Muscle layer of colon (tissue), 2 donors: Measurements from ENCODE around the gene ASXL1.
A peak's percentile ranks its signal among the peaks of the same experiment; 100 is the strongest.
"Not testable (repeated sequence)": the region's sequence is repeated elsewhere in the genome, so short reads cannot be mapped to it uniquely, and the experiment has no call there.

ENCODE experiments used
- H3K27ac ChIP-seq: one replicate; pipeline ENCODE4 v1.7.0; 2013; ENCODE audit warnings: low read depth, mild to moderate bottlenecking, low read length, moderate library complexity
- H3K27me3 ChIP-seq, 2 donors: one replicate each; pipeline ENCODE4 v1.7.0; 2013; ENCODE audit warnings: low read length in 2 of 2, mild to moderate bottlenecking in 2 of 2; ENCODE audit not compliant: insufficient read depth in 2 of 2, control insufficient read depth in 1 of 2
- H3K36me3 ChIP-seq: one replicate; pipeline ENCODE4 v1.7.0; 2013; ENCODE audit warnings: mild to moderate bottlenecking, low read length; ENCODE audit not compliant: insufficient read depth
- H3K4me1 ChIP-seq: one replicate; pipeline ENCODE4 v1.7.0; 2013; ENCODE audit warnings: mild to moderate bottlenecking, low read length; ENCODE audit not compliant: insufficient read depth
- H3K4me3 ChIP-seq, 2 donors: one replicate each; pipeline ENCODE4 v1.7.0; 2013; ENCODE audit warnings: low read length in 2 of 2, low read depth in 1 of 2, mild to moderate bottlenecking in 1 of 2, moderate library complexity in 1 of 2
- H3K9ac ChIP-seq: one replicate; pipeline ENCODE4 v1.7.0; 2013; ENCODE audit warnings: low read length
- H3K9me3 ChIP-seq: one replicate; pipeline ENCODE4 v1.7.0; 2013; ENCODE audit warnings: mild to moderate bottlenecking, low read length
- donor health status: abdominal sarcoma.
- donor health status: Adenocarcinoma of cecum.

ASXL1 gene

DNA sequence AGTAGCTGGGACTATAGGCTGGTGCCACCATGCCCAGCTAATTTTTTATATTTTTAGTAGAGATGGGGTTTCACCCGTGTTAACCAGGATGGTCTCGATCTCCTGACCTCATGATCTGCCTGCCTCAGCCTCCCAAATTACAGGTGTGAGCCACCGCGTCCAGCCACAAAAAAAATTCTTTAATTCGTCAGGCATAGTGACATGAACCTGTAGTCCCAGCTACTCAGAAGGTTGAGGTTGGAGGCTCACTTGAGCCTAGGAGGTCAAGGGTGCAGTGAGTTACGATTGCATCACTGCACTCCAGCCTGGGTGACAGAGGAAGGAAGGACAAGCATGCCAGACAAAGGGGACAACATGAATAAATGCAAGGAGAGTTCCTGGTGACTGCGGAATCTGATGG lies 19.5 kb upstream of the ASXL1 start:
- H3K9ac ChIP-seq = no peak overlapping the region
- no peak overlapping the region for H3K27ac ChIP-seq

DNA sequence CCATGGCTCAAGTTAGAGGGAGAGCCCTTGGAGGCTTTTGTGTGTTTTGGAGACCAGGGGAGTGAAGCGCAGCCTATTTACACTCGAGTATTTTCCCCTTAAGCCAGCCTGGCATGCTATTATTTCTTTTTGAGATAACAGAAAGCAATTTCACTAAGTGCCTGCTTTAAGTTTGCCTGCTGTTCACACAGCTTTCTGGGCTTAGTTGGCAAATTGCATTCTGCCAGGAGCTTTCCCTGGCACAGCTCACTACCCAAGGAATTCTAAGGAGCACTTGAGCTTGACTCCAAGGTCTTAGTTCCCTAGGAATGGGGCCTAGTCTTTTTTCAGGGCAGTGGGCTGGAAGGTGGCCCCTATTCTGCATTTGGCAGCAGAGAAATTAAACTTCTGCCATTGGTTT lies 19.0 kb upstream of the ASXL1 start:
- Histone ChIP-seq H3K27ac (no peak overlapping the region), H3K9ac (no peak overlapping the region), H3K4me3 (no peak overlapping the region), H3K9me3 (no peaks in the 10 kb centered on the region), H3K27me3 (no peaks in the 10 kb centered on the region), H3K36me3 (peaks cover 3% of the 10 kb centered on the region), H3K4me1 (no peaks in the 10 kb centered on the region)

More for the DNA sequence above, 19.5 kb upstream of the ASXL1 start:
- Histone ChIP-seq H3K9me3 (no peaks in the 10 kb centered on the region), H3K4me1 (no peaks in the 10 kb centered on the region), H3K36me3 (peaks cover 6% of the 10 kb centered on the region), H3K4me3 (no peak overlapping the region), H3K27me3 (no peaks in the 10 kb centered on the region)

DNA sequence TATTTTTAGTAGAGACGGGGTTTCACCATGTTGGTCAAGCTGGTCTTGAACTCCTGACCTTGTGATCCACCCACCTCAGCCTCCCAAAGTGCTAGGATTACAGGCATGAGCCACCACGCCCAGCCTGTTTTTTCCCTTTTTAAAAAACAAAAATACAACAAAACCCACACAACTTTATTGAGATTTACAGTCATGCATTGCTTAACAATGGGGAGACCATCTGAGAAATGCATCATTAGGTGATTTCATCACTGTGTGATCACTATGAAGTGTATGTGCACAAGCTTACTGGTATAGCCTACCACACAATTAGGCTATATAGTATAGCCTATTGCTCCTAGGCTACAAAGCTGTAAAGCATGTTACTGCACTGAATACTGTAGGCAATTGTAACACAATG lies 17.1 kb upstream of the ASXL1 start:
- not testable (repeated sequence) for H3K27ac ChIP-seq, H3K9ac ChIP-seq, H3K4me1 ChIP-seq, H3K36me3 ChIP-seq, H3K9me3 ChIP-seq, H3K27me3 ChIP-seq, H3K4me3 ChIP-seq

DNA sequence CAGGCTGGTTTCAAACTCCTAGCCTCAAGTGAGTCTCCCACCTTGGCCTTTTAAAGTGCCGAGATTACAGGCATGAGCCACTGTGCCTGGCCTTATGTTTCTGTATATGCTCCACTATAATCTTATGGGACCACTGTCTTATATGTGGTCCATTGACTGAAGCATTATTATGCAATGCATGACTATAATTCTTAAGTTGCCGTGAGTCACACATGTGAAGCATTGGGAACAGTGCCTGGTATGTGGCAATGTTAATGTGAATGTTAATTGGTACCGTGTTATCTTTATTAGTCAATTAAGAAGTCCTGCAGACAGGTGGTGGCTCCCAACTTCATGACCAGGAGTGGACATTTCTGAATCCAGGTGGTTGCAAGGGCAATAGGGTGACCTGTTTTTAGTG lies 14.7 kb upstream of the ASXL1 start:
- Histone ChIP-seq H3K4me3 (no peak overlapping the region), H3K27ac (no peak overlapping the region), H3K9me3 (no peaks in the 10 kb centered on the region), H3K4me1 (peaks cover 9% of the 10 kb centered on the region), H3K9ac (no peak overlapping the region), H3K36me3 (no peaks in the 10 kb centered on the region), H3K27me3 (no peaks in the 10 kb centered on the region)

DNA sequence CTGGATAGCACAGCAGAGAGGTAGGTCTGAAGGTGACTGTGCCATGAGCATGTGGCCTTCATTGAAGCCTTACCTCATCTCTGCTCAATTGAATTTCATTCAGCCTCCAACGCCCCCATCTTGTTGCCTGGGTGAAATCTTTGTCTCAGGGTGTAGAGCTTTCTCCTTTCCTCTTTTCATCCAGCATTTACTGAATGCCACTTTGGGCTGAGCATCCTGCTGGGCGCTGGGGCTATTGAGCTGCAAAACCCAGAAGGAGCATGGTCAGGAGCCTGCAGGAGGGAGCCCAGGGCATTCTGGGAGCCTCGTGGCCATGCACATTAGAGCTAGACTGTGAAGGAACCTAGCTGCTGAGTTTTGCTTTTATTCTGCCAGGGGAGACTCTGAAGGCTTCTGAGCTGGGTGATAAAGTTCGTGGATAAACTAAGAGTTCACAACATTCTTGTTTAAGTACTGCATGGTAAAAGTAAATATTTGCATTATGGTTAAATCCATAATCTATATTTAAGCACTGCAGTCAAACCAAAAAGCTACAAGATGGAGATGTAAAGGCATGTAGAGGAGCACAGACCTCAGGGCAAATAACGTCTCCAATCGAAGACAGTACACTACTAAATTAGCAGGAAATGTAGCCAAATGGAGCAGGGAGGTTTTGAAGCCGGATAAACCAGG lies 13.2 kb upstream of the ASXL1 start:
- Histone ChIP-seq H3K9me3 (no peaks in the 10 kb centered on the region), H3K4me1 (peaks cover 9% of the 10 kb centered on the region), H3K27me3 (no peaks in the 10 kb centered on the region), H3K27ac (no peak overlapping the region), H3K4me3 (no peak overlapping the region), H3K9ac (no peak overlapping the region), H3K36me3 (no peaks in the 10 kb centered on the region)

DNA sequence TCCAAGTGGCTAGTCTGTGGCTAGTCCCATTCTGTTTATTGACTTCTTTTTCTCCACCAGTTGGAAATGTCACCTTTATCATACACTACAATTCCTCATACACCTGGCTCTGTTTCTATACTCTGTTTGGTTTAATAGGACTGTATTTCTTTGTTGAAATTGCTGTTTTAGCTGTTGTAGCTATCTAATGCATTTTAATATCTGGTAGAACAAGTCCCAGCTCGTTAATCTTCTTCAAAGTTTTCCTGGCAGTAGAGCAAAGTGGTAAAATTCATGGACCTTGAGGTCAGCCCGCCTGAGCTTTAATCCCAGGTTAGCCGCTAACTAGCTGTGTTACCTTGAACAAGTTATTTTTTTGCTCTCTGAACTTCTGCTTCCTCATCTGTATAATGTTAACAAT lies 9.9 kb upstream of the ASXL1 start:
- H3K4me3 ChIP-seq = no peak overlapping the region
- H3K4me1 ChIP-seq = peaks cover 9% of the 10 kb centered on the region
- no peaks in the 10 kb centered on the region for H3K9me3 ChIP-seq
- H3K27ac ChIP-seq = no peak overlapping the region
- no peak overlapping the region for H3K9ac ChIP-seq
- no peaks in the 10 kb centered on the region for H3K36me3 ChIP-seq
- no peaks in the 10 kb centered on the region for H3K27me3 ChIP-seq

DNA sequence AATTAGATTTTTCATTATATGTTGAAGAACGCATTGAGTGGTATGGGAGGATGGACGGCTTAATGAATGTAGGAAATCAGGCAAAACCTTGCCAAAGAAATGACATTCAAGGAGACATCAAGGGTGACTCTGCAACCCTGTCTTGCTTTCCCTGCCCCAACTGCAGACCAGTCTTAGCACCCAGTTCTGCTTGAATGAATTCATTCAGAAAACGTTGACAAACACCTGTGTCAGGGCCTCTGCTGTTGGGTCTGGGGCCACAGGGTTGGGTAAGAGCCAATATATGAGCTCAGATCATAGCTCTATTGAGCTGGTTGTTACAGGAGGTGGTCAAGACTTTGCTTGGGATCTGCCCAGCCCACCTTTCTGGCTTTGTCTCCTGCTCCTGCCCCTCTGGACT lies 7.7 kb upstream of the ASXL1 start:
- peaks cover 8% of the 10 kb centered on the region for H3K4me1 ChIP-seq
- no peak overlapping the region for H3K9ac ChIP-seq
- H3K4me3 ChIP-seq = no peak overlapping the region
- H3K27me3 ChIP-seq = no peaks in the 10 kb centered on the region
- no peaks in the 10 kb centered on the region for H3K9me3 ChIP-seq
- H3K27ac ChIP-seq = no peak overlapping the region
- no peaks in the 10 kb centered on the region for H3K36me3 ChIP-seq

DNA sequence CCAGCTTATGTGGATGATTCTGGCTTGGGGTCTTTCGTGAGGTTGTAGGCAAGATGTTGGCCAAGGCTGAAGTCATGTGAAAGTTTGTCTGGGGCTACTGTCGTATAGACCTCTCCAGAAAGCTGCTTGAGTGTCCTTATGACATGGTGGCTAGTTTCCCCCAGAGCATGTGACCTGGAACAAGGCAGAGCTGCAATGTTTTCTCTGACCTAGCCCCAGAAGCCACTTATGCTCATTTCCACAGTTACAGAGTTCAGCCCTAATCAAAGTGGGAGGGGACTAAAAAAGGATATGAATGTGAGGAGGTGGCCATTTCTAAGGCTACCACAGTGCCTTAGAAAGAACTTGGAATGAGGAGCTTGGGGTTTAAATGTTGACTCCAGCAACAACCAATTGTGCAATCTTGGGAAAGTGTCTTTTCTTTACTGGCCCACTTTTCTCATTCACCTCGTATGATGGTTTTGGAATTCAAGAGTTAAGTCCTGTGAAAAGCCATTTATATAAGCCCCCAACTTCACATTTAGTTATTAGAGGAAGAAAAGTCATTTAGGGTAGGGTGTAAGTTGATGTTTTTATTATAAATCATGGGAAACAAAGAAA lies 5.9 kb upstream of the ASXL1 start:
- no peak overlapping the region for H3K9ac ChIP-seq
- no peaks in the 10 kb centered on the region for H3K36me3 ChIP-seq
- peaks cover 21% of the 10 kb centered on the region for H3K4me1 ChIP-seq
- H3K27ac ChIP-seq = no peak overlapping the region
- H3K27me3 ChIP-seq = no peaks in the 10 kb centered on the region
- no peaks in the 10 kb centered on the region for H3K9me3 ChIP-seq
- H3K4me3 ChIP-seq = no peak overlapping the region

DNA sequence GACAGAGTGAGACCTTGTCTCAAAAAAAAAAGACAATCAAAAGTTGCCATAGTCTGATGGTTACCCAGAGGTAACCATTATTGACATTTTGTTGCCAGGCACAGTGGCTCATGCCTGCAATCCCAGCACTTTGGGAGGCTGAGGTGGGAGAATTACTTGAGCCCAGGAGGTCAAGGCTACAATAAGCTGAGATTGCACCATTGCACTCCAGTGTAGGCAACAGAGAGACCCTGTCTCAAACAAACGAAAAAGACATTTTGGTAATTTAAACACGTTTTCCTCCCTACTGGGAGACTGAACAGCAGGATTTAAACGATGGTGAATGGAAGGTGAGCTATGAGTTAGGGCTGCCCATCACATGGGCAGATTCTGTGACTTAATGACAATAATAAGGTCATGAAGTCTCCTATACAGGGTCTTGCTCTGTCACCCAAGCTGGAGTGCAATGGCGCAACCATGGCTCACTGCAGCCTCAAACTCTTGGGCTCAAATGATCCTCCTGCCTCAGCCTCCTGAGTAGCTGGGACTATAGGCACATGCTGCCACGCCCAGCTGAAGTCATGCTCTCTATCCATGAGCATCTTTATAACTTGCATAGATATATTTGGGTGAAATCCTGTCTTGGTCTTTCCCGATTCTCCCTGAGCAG lies 4.2 kb upstream of the ASXL1 start:
- Histone ChIP-seq H3K4me3 (no peak overlapping the region), H3K27me3 (no peaks in the 10 kb centered on the region), H3K27ac (no peak overlapping the region), H3K9me3 (no peaks in the 10 kb centered on the region), H3K4me1 (peaks cover 22% of the 10 kb centered on the region), H3K36me3 (no peaks in the 10 kb centered on the region), H3K9ac (no peak overlapping the region)

DNA sequence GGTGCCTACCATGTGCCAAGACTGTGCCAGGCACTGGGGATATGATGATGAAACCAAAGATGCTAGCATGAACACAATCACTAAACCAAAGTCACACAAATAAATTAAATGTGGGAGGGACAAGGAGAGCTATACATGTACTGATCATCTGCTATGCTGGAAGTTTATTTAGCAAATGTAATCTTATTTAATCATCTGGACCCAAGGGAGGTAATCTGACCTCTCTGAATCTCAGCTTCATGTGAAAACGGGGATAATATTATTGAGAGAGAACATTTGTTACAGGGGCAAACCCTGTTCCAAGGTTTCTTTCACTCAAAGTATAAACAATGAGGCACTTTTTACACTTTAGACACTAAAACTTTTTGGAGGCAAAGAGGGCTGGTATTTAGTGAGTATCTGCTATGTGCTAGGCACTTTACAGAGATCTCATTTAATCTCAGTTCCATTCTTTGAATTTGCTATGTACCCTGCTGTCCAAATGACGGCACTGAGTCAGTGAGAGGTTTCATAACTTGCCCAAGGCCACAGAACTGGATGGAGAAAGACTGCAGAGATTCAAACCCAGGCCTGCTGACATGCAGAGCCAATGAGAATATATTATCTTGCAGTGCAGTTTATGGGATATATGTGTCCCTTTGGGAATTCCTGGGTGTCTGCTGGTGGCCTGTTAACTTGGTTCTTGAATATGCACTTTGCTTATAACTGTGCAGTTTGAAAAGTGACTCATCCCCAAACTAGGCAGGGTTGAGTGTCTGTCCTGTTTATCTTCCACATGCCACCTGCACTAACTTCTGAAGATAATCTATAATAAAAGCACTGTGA lies 3.3 kb upstream of the ASXL1 start:
- Histone ChIP-seq H3K4me3 (no peak overlapping the region), H3K9me3 (no peaks in the 10 kb centered on the region), H3K36me3 (no peaks in the 10 kb centered on the region), H3K4me1 (peaks cover 23% of the 10 kb centered on the region), H3K27ac (no peak overlapping the region), H3K9ac (no peak overlapping the region), H3K27me3 (no peaks in the 10 kb centered on the region)

DNA sequence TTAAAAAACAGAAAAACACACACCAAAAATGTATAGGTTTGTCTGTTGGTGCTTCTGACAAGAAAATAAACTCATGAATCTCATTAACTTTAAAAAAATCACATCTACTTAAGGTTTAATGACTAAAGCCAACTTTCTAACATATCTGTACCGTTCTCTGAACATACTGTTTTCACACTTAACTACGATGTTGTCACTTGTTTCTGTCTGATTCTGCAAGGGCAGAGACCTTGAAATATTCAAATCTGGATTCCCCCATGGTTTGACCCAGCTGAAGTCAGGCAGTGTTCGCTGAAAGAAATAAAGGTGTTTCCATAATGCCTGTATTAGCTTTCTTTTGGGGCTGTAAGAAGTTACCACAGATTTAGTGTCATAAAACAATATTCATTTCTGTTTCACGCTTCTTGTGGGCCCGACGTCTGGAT lies 2.7 kb upstream of the ASXL1 start:
- Histone ChIP-seq H3K4me3 (no peak overlapping the region), H3K4me1 (peaks cover 30% of the 10 kb centered on the region), H3K27me3 (no peaks in the 10 kb centered on the region), H3K27ac (peak overlapping the region; percentile 2), H3K36me3 (no peaks in the 10 kb centered on the region), H3K9me3 (no peaks in the 10 kb centered on the region), H3K9ac (no peak overlapping the region)
